Measurements from ENCODE around the gene F13A1.

DNA sequence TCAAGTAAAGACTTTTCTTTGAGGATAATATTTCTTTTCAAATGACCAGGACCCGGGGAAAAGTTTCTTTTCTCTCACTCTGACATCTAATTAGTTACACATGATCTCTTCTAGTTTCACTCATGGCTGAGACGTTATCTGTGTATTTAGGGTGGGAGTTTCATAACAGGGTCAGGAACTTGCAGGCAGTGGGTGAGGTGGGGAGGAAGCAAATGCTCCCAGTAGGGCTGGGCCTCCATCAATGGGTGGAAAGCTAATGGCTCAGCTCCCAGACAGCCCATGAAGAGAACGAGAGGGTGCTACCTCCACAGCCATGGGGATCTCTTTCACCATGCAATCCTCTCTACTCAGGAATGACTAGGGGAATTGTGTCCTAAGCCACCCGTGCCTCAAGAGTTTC, 119.3 kb downstream of the F13A1 start:
- TF ChIP-seq, protein P1, sequence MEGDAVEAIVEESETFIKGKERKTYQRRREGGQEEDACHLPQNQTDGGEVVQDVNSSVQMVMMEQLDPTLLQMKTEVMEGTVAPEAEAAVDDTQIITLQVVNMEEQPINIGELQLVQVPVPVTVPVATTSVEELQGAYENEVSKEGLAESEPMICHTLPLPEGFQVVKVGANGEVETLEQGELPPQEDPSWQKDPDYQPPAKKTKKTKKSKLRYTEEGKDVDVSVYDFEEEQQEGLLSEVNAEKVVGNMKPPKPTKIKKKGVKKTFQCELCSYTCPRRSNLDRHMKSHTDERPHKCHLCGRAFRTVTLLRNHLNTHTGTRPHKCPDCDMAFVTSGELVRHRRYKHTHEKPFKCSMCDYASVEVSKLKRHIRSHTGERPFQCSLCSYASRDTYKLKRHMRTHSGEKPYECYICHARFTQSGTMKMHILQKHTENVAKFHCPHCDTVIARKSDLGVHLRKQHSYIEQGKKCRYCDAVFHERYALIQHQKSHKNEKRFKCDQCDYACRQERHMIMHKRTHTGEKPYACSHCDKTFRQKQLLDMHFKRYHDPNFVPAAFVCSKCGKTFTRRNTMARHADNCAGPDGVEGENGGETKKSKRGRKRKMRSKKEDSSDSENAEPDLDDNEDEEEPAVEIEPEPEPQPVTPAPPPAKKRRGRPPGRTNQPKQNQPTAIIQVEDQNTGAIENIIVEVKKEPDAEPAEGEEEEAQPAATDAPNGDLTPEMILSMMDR (IDR thresholded peaks at IDR 0.05; ENCODE audit: insufficient read depth, low read length, poor library complexity, severe bottlenecking), result no peak
- TF ChIP-seq EZH2phosphoT487 (conservative IDR thresholded peaks at IDR 0.05; ENCODE audit: low read length), result no peak
